Epidermal melanocyte (primary cell): ENCODE results near the gene SETD2.
"Not testable (repeated sequence)": the region's sequence is repeated elsewhere in the genome, so short reads cannot be mapped to it uniquely, and the experiment has no call there.

Experiments used
- DNase-seq: peaks from one replicate; pipeline ENCODE4 v3.0.0; 2011; ENCODE audit warnings: low spot score; ENCODE audit not compliant: insufficient read length

Gene SETD2

DNA sequence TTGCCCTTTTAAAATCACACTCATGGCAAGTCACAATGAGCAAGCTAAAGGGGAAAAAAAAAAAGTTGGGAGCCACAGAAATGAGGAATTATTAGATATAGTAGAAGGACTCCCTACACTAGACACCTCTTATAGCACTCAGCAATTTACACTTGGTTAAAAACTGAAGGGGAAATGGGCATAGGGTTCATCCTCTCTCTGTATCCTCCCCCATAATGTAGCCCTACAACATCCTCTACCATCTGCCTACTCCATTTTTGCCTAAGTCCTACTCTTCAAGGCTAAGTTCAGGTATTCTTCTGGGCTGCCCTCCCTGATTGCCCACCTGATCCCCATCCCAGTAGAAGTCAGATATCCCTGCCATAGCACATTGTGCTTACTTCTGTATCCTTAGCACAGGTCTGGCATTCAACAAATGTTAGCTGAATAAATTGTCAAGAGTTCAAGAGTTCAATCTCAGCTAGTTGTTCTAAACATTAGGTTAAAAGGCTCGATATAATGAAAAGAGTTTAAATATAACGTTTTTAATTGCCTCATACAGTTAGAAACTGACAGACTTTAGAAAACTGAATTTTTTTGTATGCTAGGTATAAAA is 14.5 kb downstream of the SETD2 start:
- no peak for DNase-seq

GRCh38 chr3:47145272-47145671 is 18.6 kb downstream of the SETD2 start:
- no peak for DNase-seq

- no peak for DNase-seq
These were observed 20.8 kb downstream of the SETD2 start for GRCh38 chr3:47143068-47143467.

- DNase-seq: not testable (repeated sequence)
These were observed 21.4 kb downstream of the SETD2 start for GRCh38 chr3:47142536-47142935.

GRCh38 chr3:47140973-47141461 is 22.9 kb downstream of the SETD2 start:
- not testable (repeated sequence) for DNase-seq

- not testable (repeated sequence) for DNase-seq
These were observed 23.4 kb downstream of the SETD2 start for GRCh38 chr3:47140553-47140952.

DNA sequence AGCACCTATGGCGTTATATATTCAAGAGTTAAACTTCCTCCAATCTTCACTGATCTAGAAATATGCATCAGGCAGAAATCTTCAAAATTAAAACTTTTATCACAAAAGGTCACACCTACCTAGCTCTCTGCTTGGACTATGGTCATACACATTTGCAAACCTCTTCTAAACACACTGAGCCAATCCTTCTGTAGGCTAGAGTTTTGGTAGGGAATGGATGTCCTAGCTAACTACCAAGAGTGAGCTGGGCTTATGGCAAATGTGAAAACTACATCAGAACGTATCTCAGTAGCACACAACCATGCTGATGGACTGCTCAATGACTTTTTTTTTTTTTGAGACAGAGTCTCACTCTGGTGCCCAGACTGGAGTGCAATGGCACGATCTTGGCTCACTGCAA is 29.6 kb downstream of the SETD2 start:
- DNase-seq: no peak

GRCh38 chr3:47133641-47134040 is 30.3 kb downstream of the SETD2 start:
- DNase-seq: no peak

DNA sequence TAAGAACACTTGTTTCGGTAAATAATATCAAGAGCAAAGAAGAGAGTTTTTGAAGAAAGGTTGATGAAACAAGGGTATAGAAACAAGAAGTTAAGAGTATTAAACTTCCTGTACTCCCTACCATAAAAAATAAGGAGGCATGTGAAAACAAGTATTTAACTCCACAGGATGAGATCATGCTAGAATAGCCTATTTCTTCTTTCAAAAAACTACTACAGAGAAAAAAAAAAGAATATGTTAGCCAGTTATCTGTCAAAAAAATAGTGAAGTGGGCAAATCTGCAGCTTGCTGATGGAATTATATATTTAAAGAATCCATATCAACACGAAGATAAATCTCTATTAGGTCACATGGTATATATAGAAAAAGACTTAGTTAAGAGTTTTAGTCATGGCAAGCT is 33.4 kb downstream of the SETD2 start:
- no peak for DNase-seq

GRCh38 chr3:47128137-47128536 is 35.8 kb downstream of the SETD2 start:
- DNase-seq: no peak

GRCh38 chr3:47123857-47124256 is 40.1 kb downstream of the SETD2 start:
- no peak for DNase-seq

DNA sequence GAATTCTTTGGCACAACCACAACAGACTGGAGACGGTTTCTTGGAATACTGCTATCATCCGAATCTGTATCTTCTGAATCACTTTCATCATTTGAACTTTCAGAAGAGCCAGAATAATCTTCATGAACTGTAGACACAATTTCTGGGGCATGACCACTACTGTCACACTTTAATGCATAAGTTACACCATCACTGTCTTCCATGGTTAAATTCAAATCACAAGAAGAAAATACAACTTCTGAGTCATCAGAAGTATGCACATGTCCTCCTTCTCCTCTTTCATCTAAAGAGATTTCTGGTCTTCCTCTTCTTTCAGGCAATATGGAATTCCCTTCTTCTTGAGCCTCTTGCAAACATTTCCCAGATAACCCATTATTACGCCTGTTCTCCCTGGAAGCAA is 42.5 kb downstream of the SETD2 start:
- no peak for DNase-seq

GRCh38 chr3:47120138-47120537 is 43.8 kb downstream of the SETD2 start:
- no peak for DNase-seq

- not testable (repeated sequence) for DNase-seq
These were observed 44.5 kb downstream of the SETD2 start for GRCh38 chr3:47119387-47119786.

DNA sequence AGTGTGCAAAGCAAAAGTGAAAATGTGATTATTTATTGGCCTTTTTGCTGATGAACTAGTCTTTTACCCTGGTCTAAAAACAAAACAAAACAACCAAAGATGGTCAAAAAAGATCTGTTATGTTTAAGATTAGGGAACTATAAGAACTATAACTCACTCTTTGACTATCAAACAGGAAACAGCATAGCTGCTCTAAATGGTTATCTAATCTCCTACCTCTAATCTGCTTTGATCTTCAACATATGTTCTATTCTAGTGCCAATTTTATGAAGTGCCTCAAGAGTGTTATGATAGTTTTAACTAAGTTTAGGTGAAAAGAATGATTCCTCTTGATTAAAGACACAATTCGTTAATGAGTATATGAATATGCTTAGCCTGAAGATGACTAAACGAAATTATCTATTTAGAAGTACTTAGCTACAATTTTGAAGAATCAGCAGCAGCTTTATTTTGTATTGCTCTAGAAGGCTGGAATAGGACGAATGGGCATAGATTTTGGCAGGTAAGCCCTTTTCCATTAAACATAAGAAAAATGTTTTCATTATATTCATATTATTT is 46.0 kb downstream of the SETD2 start:
- DNase-seq: no peak

DNA sequence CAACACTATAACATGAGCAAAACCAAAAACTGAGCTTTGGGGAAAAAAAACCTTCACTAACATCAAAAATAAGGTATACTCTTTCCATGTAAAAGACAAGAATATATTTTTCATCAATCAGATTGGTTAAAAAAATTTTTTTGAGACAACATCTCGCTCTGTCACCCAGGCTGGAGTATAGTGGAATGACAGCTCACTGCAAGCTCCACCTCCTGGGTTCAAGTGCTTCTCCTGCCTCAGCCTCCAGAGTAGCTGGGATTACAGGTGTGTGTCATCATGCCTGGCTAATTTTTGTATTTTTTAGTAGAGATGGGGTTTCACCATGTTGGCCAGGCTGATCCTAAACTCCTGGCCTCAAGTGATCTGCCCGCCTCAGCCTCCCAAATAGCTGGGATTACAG is 48.4 kb downstream of the SETD2 start:
- not testable (repeated sequence) for DNase-seq

DNA sequence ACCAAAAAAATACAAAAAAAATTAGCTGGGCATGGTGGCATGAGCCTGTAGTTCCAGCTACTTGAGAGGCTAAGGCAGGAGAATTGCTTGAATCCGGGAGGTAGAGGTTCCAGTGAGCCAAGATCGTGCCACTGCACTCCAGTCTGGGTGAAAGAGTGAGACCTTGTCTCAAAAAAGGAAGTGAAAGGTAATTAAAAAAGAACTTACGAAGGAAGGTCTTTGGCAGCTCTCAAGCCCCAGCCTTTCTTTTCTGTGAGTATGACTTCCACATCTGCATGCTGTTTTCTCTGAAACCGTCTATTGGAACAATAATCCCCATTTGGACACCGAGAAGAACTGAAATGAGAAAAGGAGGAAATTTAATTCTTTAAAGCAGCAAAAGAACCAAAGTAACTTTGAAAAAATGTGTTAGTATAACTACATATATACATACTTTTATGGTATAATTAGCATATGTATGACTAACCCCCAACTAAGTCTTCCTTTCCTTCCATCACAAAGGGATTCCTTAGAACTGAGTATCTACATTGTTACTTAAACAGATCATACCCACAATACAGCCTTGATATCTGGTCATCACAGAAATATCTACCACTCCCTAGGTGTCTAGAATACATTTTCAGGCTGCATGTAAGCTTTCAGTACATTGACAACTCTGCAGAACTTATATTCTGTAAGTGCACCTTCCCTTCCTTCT is 50.1 kb downstream of the SETD2 start:
- no peak for DNase-seq

- no peak for DNase-seq
These were observed 50.9 kb downstream of the SETD2 start for GRCh38 chr3:47112997-47113396.

DNA sequence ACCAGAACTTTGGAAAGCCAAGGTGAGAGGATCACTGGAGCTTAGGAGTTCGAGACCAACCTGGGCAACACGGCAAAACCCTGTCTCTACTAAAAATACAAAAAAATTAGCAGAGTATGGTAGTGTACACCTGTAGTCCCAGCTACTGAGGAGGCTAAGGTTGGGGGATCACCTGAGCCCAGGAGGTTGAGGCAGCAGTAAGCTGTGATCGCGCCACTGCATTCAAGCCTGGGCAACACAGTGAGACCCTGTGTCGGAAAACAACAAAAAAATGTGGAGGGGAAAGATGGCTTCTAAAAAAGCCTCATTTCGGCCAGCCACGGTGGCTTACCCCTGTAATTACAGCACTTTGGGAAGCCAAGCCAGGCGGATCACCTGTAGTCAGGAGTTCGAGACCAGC is 54.5 kb downstream of the SETD2 start:
- no peak for DNase-seq

GRCh38 chr3:47108546-47108945 is 55.4 kb downstream of the SETD2 start:
- no peak for DNase-seq

- no peak for DNase-seq
These were observed 59.7 kb downstream of the SETD2 start for GRCh38 chr3:47104259-47104658.

DNA sequence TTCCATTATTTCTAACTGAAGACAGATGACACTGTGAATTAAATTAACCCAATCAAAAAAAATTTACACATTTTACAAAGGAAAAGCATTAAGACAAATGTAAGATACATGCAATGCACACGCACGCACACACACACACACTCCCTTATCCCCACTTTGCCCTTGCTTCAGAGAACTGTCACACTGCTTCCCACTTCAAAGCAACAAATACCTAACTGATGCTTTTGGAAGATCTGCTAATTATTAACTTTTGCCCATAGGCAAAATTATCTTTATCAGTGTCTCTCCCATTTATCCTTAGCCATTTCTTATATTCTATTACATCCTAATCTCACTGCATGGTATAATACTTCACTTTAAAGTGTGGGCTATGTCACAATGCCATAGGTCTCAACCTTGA is 60.3 kb downstream of the SETD2 start:
- DNase-seq: no peak

DNA sequence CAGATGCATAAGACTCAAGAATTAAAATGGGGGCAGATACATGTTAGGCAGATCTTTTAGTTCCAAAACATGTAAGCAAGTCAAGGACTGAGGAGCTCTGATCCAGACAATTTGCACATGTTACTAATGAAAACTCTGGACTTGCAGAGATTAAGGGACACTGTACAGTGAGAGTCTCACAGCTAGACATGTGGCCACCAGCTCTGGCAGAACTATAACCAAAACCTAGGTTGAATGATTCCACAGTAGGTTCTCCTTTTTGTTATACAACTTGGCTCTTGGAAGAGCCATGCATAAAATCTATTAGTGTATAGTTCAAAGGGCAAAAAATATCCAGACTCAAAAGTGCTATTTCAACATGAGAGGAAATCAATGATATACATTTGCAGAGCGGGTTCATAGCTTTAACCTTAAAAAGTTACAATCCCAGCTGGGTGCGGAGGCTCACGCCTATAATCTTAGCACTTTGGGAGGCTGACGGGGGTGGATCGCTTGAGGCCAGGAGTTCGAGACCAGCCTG is 61.8 kb downstream of the SETD2 start:
- DNase-seq: no peak
